ENCODE measurements around the gene MAN1C1.

DNA sequence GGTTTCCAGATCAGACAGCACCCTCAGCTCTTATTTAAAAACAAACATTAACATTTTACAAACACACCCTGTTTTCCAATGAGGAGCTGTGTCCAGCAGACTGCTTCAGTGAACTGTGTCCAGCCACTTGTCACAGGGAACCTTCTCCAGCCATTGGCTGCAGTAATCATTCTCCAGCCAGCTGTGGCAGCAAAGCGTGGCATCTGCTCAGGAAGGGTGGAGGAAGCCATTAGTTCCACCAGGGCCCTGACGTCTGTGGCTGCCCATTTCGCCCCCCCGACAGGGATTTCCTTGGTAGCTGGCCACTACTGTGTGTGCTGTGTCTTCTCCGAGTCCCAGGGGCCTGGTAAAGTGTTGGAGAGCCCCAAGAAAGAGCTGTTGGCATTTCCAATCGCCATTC lies 120.5 kb downstream of the MAN1C1 start:
- TF ChIP-seq, protein P1, sequence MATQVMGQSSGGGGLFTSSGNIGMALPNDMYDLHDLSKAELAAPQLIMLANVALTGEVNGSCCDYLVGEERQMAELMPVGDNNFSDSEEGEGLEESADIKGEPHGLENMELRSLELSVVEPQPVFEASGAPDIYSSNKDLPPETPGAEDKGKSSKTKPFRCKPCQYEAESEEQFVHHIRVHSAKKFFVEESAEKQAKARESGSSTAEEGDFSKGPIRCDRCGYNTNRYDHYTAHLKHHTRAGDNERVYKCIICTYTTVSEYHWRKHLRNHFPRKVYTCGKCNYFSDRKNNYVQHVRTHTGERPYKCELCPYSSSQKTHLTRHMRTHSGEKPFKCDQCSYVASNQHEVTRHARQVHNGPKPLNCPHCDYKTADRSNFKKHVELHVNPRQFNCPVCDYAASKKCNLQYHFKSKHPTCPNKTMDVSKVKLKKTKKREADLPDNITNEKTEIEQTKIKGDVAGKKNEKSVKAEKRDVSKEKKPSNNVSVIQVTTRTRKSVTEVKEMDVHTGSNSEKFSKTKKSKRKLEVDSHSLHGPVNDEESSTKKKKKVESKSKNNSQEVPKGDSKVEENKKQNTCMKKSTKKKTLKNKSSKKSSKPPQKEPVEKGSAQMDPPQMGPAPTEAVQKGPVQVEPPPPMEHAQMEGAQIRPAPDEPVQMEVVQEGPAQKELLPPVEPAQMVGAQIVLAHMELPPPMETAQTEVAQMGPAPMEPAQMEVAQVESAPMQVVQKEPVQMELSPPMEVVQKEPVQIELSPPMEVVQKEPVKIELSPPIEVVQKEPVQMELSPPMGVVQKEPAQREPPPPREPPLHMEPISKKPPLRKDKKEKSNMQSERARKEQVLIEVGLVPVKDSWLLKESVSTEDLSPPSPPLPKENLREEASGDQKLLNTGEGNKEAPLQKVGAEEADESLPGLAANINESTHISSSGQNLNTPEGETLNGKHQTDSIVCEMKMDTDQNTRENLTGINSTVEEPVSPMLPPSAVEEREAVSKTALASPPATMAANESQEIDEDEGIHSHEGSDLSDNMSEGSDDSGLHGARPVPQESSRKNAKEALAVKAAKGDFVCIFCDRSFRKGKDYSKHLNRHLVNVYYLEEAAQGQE (IDR thresholded peaks at IDR 0.05; ENCODE audit: low read depth, low read length) = no peak
- TF ChIP-seq, protein P2, sequence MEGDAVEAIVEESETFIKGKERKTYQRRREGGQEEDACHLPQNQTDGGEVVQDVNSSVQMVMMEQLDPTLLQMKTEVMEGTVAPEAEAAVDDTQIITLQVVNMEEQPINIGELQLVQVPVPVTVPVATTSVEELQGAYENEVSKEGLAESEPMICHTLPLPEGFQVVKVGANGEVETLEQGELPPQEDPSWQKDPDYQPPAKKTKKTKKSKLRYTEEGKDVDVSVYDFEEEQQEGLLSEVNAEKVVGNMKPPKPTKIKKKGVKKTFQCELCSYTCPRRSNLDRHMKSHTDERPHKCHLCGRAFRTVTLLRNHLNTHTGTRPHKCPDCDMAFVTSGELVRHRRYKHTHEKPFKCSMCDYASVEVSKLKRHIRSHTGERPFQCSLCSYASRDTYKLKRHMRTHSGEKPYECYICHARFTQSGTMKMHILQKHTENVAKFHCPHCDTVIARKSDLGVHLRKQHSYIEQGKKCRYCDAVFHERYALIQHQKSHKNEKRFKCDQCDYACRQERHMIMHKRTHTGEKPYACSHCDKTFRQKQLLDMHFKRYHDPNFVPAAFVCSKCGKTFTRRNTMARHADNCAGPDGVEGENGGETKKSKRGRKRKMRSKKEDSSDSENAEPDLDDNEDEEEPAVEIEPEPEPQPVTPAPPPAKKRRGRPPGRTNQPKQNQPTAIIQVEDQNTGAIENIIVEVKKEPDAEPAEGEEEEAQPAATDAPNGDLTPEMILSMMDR (IDR thresholded peaks at IDR 0.05) = no peak
- TF ChIP-seq SIN3A (IDR thresholded peaks at IDR 0.05; ENCODE audit: borderline replicate concordance, low read depth, low read length) (no peak), CHD2 (IDR thresholded peaks at IDR 0.05; ENCODE audit: low read length, partially characterized antibody) (no peak), YY1 (IDR thresholded peaks at IDR 0.05; ENCODE audit: low read depth) (no peak), FOXM1 (IDR thresholded peaks at IDR 0.05; ENCODE audit: low read depth) (no peak), POLR2AphosphoS5 (IDR thresholded peaks at IDR 0.05; ENCODE audit: low read depth, low read length) (no peak), JUND (IDR thresholded peaks at IDR 0.05) (no peak), SMC3 (IDR thresholded peaks at IDR 0.05; ENCODE audit: low read depth, low read length) (no peak), RFX5 (IDR thresholded peaks at IDR 0.05; ENCODE audit: low read length) (no peak), EZH2phosphoT487 (IDR thresholded peaks at IDR 0.05; ENCODE audit: borderline replicate concordance, low read depth) (no peak), EP300 (IDR thresholded peaks at IDR 0.05; ENCODE audit: borderline replicate concordance in 1 of 2, low read depth in 1 of 2, low read length in 1 of 2) (no peak), NRF1 (IDR thresholded peaks at IDR 0.05; ENCODE audit: low read depth, low read length) (no peak)
- TF ChIP-seq, protein P3, sequence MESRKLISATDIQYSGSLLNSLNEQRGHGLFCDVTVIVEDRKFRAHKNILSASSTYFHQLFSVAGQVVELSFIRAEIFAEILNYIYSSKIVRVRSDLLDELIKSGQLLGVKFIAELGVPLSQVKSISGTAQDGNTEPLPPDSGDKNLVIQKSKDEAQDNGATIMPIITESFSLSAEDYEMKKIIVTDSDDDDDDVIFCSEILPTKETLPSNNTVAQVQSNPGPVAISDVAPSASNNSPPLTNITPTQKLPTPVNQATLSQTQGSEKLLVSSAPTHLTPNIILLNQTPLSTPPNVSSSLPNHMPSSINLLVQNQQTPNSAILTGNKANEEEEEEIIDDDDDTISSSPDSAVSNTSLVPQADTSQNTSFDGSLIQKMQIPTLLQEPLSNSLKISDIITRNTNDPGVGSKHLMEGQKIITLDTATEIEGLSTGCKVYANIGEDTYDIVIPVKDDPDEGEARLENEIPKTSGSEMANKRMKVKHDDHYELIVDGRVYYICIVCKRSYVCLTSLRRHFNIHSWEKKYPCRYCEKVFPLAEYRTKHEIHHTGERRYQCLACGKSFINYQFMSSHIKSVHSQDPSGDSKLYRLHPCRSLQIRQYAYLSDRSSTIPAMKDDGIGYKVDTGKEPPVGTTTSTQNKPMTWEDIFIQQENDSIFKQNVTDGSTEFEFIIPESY (IDR thresholded peaks at IDR 0.05; ENCODE audit: borderline replicate concordance, low read depth) = no peak
